Embryonic facial prominence (tissue), 1 donor: Measurements from ENCODE around the gene PCDH9.

Source experiments
- DNase-seq: peaks from one replicate; pipeline ENCODE4 v3.0.0-alpha.2; 2016; ENCODE audit errors: extremely low spot score

PCDH9 gene

GRCh38 chr13:67225252-67226159 lies 4.6 kb downstream of the PCDH9 start:
- DNase-seq: no peak

GRCh38 chr13:67224148-67224846 lies 5.8 kb downstream of the PCDH9 start:
- DNase-seq: peak; percentile 74

- no peak for DNase-seq
Measured at GRCh38 chr13:67223742-67224141, 6.4 kb downstream of the PCDH9 start.

GRCh38 chr13:67223024-67223423 lies 7.1 kb downstream of the PCDH9 start:
- no peak for DNase-seq

- no peak for DNase-seq
Measured at GRCh38 chr13:67221630-67222226, 8.4 kb downstream of the PCDH9 start.

GRCh38 chr13:67219113-67219512 lies 11.0 kb downstream of the PCDH9 start:
- no peak for DNase-seq

GRCh38 chr13:67217880-67218279 lies 12.3 kb downstream of the PCDH9 start:
- no peak for DNase-seq

- no peak for DNase-seq
Measured at GRCh38 chr13:67216864-67217263, 13.3 kb downstream of the PCDH9 start.

- DNase-seq: no peak
Measured at GRCh38 chr13:67210208-67210607, 19.9 kb downstream of the PCDH9 start.

- no peak for DNase-seq
Measured at GRCh38 chr13:67208552-67208951, 21.6 kb downstream of the PCDH9 start.

GRCh38 chr13:67204764-67205163 lies 25.4 kb downstream of the PCDH9 start:
- no peak for DNase-seq

- DNase-seq: no peak
Measured at GRCh38 chr13:67200605-67201004, 29.5 kb downstream of the PCDH9 start.

- no peak for DNase-seq
Measured at GRCh38 chr13:67200183-67200582, 30.0 kb downstream of the PCDH9 start.

- DNase-seq: no peak
Measured at GRCh38 chr13:67197704-67198103, 32.4 kb downstream of the PCDH9 start.

- DNase-seq: no peak
Measured at GRCh38 chr13:67193979-67194378, 36.2 kb downstream of the PCDH9 start.

GRCh38 chr13:67192751-67193150 lies 37.4 kb downstream of the PCDH9 start:
- no peak for DNase-seq

- DNase-seq: no peak
Measured at GRCh38 chr13:67186995-67187569, 43.1 kb downstream of the PCDH9 start.

- no peak for DNase-seq
Measured at GRCh38 chr13:67184247-67184646, 45.9 kb downstream of the PCDH9 start.

- no peak for DNase-seq
Measured at GRCh38 chr13:67183151-67183550, 47.0 kb downstream of the PCDH9 start.

GRCh38 chr13:67175836-67176459 lies 54.2 kb downstream of the PCDH9 start:
- no peak for DNase-seq

- DNase-seq: no peak
Measured at GRCh38 chr13:67168384-67168783, 61.8 kb downstream of the PCDH9 start.

- no peak for DNase-seq
Measured at GRCh38 chr13:67167420-67167819, 62.7 kb downstream of the PCDH9 start.
